Gastrocnemius medialis (tissue), 4 donors: Measurements from ENCODE around the gene MYCN. TPM values are rescaled to one million over a fixed set of nuclear protein-coding genes. Genes with fewer than 3 reads are reported as not detected.

Source experiments
- ATAC-seq, 2 donors: fragments of 150-250 bp; one replicate each; pipeline ENCODE4 v1.9.1; 2016
- DNase-seq, 2 donors: peaks; one replicate each; pipeline ENCODE4 v3.0.0-alpha.2; 2019
- H3K27ac ChIP-seq, 4 donors: fragments of 200-600 bp; sonication (generic); 1 replicate in 1 of 4; 2 replicates in 3 of 4; pipeline ENCODE4 v1.5.1; 2016 to 2018; ENCODE audit warnings: mild to moderate bottlenecking in 2 of 4, moderate library complexity in 1 of 4
- H3K27me3 ChIP-seq, 3 donors: fragments of 200-600 bp; sonication (generic) in 2 of 3; 1 replicate in 1 of 3; 2 replicates in 2 of 3; pipeline versions ENCODE4 v1.5.1 to v1.6.0; 2016 to 2019; ENCODE audit warnings: mild to moderate bottlenecking in 1 of 3, moderate library complexity in 1 of 3
- H3K36me3 ChIP-seq, 2 donors: fragments of 200-600 bp; sonication (generic) in 1 of 2; one replicate each; pipeline ENCODE4 v1.5.1; 2017 to 2018
- H3K4me1 ChIP-seq, 2 donors: fragments of 200-600 bp; sonication (generic) in 1 of 2; one replicate each; pipeline ENCODE4 v1.5.1; 2016 to 2017; ENCODE audit warnings: mild to moderate bottlenecking in 2 of 2
- H3K4me3 ChIP-seq, 4 donors: fragments of 200-600 bp; sonication (generic) in 3 of 4; 1 replicate in 1 of 4; 2 replicates in 3 of 4; pipeline ENCODE4 v1.5.1; 2016 to 2019; ENCODE audit warnings: mild to moderate bottlenecking in 2 of 4
- H3K9me3 ChIP-seq, 3 donors: fragments of 200-600 bp; sonication (generic) in 2 of 3; 1 replicate in 1 of 3; 2 replicates in 2 of 3; pipeline ENCODE4 v1.5.1; 2016 to 2019
- POLR2A ChIP-seq, 2 donors: fragments of 450-650 bp; IDR thresholded peaks; one replicate each; pipeline ENCODE4 v1.6.1; 2017; ENCODE audit warnings: antibody characterized with exemption in 2 of 2, mild to moderate bottlenecking in 2 of 2, moderate library complexity in 2 of 2
- in situ Hi-C, 4 donors: fragments of 200-750 bp; cut with MboI; loops; one replicate each; pipeline versions ENCODE4 v1.15.0 to v1.8.0; 2017; ENCODE audit warnings: low sequenced_read_pairs in 4 of 4
- intact Hi-C: fragments of 100-400 bp; cut with DNase I; formaldehyde crosslinking; loops from one replicate; pipeline ENCODE4 v1.15.1; 2023; ENCODE audit warnings: low total_unique reads
- total RNA-seq, 4 donors: library from RNA; depleted of rRNA; stranded (reverse); fragments of >200 nt; gene quantifications; one replicate each; pipeline versions ENCODE4 v1.1.0 to v1.2.3, GENCODE V29; 2016
- TF ChIP-seq, protein P1 (sequence below), 5 experiments: fragments of 450-650 bp in 3 of 5; fragments of 200-600 bp in 2 of 5; sonication (generic) in 2 of 5; IDR thresholded peaks in 4 of 5; conservative IDR thresholded peaks in 1 of 5; 1 replicate in 4 of 5; 2 replicates in 1 of 5; pipeline ENCODE4 v1.5.1; 2016 to 2019; ENCODE audit warnings: antibody characterized with exemption in 5 of 5, mild to moderate bottlenecking in 3 of 5, moderate library complexity in 3 of 5

The MYCN gene
- total RNA-seq, 4 donors from 2014 or later = 0.17 to 0.25 TPM; not detected in 2

DNA sequence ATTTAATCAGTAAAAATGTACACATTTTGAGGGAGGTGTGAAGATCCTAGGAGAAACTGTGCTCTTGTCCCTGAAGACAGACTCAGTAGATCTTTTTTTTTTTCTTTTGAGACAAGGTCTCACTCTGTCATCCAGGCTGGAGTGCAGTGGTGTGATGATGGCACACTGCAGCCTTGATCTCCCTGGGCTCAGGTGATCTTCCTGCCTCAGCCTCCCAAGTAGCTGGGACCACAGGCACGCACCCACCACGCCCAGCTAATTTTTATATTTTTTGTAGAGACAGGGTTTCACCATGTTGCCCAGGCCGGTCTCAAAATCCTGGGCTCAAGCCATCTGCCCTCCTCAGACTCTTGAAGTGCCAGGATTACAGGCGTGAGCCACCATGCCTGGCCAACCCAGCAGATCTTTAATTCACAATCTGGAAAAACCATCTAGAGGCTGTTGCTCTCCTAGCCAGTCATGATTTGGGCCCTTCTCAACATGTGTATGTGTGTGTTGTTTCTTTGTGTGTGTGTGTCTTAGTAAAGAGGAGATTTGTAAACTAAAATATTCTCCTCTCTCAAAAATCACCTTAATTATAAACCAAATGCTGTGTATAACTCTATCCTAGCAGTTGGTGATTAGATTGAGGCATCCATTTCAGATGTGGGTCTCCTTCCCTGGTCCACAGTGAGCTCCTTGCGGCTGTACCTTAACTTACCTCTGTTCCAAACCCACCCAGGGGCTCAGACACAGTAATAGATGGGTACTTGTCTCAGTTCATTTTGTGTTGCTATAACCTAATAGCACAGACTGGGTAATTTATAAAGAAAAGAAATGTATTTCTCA is 3.9 kb upstream of the MYCN start:
- in situ Hi-C loops (loop anchor here (10.0 to 25.0 kb wide), 8 partner anchors 299 to 826 kb away; no protein-coding TSS in a partner anchor), intact Hi-C loops (no loop called here)
- TF ChIP-seq POLR2A (IDR thresholded peaks at IDR 0.05) = no peak
- TF ChIP-seq, protein P1, sequence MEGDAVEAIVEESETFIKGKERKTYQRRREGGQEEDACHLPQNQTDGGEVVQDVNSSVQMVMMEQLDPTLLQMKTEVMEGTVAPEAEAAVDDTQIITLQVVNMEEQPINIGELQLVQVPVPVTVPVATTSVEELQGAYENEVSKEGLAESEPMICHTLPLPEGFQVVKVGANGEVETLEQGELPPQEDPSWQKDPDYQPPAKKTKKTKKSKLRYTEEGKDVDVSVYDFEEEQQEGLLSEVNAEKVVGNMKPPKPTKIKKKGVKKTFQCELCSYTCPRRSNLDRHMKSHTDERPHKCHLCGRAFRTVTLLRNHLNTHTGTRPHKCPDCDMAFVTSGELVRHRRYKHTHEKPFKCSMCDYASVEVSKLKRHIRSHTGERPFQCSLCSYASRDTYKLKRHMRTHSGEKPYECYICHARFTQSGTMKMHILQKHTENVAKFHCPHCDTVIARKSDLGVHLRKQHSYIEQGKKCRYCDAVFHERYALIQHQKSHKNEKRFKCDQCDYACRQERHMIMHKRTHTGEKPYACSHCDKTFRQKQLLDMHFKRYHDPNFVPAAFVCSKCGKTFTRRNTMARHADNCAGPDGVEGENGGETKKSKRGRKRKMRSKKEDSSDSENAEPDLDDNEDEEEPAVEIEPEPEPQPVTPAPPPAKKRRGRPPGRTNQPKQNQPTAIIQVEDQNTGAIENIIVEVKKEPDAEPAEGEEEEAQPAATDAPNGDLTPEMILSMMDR (IDR thresholded peaks at IDR 0.05 in 4 of 5, conservative IDR thresholded peaks at IDR 0.05 in 1 of 5) = no peak
- DNase-seq = no peak
- Histone ChIP-seq H3K4me3 (no peak overlapping the region), H3K4me1 (peaks cover 6 to 23% of the 10 kb centered on the region in 2 donors), H3K36me3 (no peaks in the 10 kb centered on the region), H3K9me3 (no peaks in the 10 kb centered on the region), H3K27me3 (peaks cover 12 to 18% (median 15%) of the 10 kb centered on the region in 3 donors), H3K27ac (no peak overlapping the region)
- ATAC-seq = no peak

DNA sequence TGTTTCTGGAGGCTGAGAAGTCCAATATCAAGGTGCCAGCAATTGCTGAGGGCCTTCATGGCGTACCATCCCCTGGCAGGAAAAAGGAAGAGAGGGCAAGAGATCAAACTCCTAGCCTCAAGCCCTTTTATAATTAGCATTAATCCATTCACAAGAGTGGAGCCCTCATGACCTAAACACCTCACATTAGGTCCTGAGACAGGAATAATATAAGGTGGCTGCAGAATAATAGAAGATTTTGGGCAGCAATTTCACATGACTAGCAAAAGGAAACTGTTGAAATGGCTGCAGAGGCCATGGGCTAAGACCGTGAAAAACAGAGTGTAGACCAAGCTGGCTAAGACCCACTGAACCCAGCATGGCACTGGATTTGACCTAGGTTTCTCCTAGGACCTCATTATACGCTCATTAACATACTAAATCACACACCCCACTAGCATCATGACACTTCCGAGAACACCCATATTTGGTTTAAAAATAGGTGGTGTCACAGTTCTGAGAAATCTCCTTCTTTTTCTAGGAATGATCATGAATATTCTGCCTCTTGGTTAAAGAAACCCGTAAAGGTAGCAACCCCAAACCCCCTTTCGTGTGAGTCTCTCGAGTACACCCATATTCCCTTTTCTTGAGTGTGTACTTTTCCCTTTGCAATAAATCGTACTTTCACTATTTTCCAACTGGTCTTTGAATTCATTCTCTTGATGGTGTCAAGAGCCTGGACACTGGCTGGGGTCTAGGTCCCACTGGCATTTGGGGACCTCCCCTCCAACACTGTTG is 3.1 kb upstream of the MYCN start:
- intact Hi-C loops (no loop called here), in situ Hi-C loops (loop anchor here (10.0 to 25.0 kb wide), 8 partner anchors 300 to 825 kb away; no protein-coding TSS in a partner anchor)
- H3K4me3 ChIP-seq = no peak overlapping the region
- peaks cover 6 to 30% of the 10 kb centered on the region in 2 donors for H3K4me1 ChIP-seq
- TF ChIP-seq POLR2A (IDR thresholded peaks at IDR 0.05) = no peak
- TF ChIP-seq, protein P1 (IDR thresholded peaks at IDR 0.05 in 4 of 5, conservative IDR thresholded peaks at IDR 0.05 in 1 of 5) = no peak
- no peaks in the 10 kb centered on the region for H3K9me3 ChIP-seq
- H3K27ac ChIP-seq = no peak overlapping the region
- H3K36me3 ChIP-seq = no peaks in the 10 kb centered on the region
- no peak for DNase-seq
- no peak for ATAC-seq
- H3K27me3 ChIP-seq = peaks cover 17 to 25% (median 23%) of the 10 kb centered on the region in 3 donors

DNA sequence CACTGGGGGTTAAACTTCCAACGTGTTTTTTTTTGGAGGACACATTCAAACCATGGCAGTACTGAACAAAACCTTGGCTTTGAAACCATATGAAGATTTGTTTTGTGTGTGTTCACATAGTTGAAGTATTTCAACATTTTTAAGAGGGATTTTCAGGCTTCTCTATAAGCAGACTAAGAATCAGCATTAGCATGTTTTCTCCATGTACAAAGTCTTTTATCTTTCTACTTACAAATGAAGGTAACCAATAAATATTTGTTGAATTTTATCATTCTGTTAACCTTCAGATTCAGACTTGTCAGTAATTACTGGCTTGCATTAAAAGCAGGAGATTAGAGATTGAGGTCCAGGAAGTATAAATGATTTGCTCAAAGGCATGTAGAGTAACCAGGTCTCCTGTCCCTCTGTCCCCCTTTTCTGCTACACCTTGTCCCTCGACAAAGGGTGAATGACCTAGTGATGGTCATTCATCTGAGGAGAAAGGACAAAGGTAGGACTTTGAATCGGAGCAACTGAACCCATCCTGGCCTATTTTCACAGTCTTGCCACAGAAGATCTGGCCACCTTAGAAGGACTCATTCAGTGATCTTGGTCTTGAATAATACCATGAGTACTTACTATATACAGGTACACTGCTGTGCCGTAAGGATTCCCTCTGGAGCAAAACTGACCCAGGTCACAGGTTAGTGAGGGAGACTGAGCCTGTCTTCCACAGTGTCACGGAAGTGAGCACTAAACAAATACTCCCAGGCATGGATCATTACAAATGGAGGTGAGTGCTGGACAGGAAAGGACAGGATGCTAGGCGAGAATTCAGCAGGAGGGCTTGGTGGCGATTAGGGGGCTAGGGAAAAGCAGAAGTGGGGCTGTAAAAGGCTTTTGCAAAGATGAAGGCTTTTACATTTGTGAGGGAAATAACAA is 2.2 kb upstream of the MYCN start:
- no peak for ATAC-seq
- intact Hi-C loops = no loop called here
- no peak for DNase-seq
- Histone ChIP-seq H3K36me3 (no peaks in the 10 kb centered on the region), H3K9me3 (no peaks in the 10 kb centered on the region), H3K27me3 (peaks cover 21 to 31% (median 27%) of the 10 kb centered on the region in 3 donors), H3K27ac (no peak overlapping the region), H3K4me1 (peaks cover 11 to 35% of the 10 kb centered on the region in 2 donors), H3K4me3 (no peak overlapping the region)
- TF ChIP-seq, protein P1 (IDR thresholded peaks at IDR 0.05 in 4 of 5, conservative IDR thresholded peaks at IDR 0.05 in 1 of 5) = no peak
- no peak for TF ChIP-seq POLR2A (IDR thresholded peaks at IDR 0.05)
- in situ Hi-C loops = loop anchor here (10.0 to 25.0 kb wide), 8 partner anchors 301 to 824 kb away; no protein-coding TSS in a partner anchor
